Keratinocyte (primary cell): ENCODE measurements around the gene UTS2B. TPM values are rescaled to one million over a fixed set of nuclear protein-coding genes. Genes with fewer than 3 reads are reported as not detected.

Experiments
- DNase-seq: peaks from one replicate; pipeline ENCODE4 v3.0.0-alpha.2; 2011; ENCODE audit warnings: low read depth, missing footprints, low spot score
- FAIRE-seq: peaks from 2 replicates; lab custom pipeline; 2011; peaks lifted over from hg19 to GRCh38; lab: Jason Lieb, UNC
- H2AFZ ChIP-seq: 2 replicates; pipeline ENCODE4 v1.6.0; 2012; ENCODE audit warnings: low read length, control low read depth, inconsistent platforms; ENCODE audit not compliant: control insufficient read depth
- H3K27ac ChIP-seq: 2 replicates; pipeline ENCODE4 v1.5.1; 2011; ENCODE audit warnings: low read length; ENCODE audit not compliant: control insufficient read depth, insufficient read depth
- H3K27me3 ChIP-seq: 3 replicates; pipeline ENCODE4 v1.6.0; 2011; ENCODE audit warnings: low read length; ENCODE audit not compliant: control insufficient read depth, insufficient read depth; ENCODE audit errors: extremely low read depth
- H3K36me3 ChIP-seq, 2 experiments: 2 replicates in 1 of 2; 3 replicates in 1 of 2; pipeline ENCODE4 v1.5.1; 2011; ENCODE audit warnings: low read length in 2 of 2, mild to moderate bottlenecking in 1 of 2; ENCODE audit not compliant: control insufficient read depth in 2 of 2, insufficient read depth in 2 of 2; ENCODE audit errors: extremely low read depth in 1 of 2
- H3K4me1 ChIP-seq: 3 replicates; pipeline ENCODE4 v1.5.1; 2011; ENCODE audit warnings: low read length; ENCODE audit not compliant: control insufficient read depth, insufficient read depth; ENCODE audit errors: extremely low read depth
- H3K4me2 ChIP-seq: 3 replicates; pipeline ENCODE4 v1.6.0; 2011; ENCODE audit warnings: low read depth, low read length; ENCODE audit not compliant: control insufficient read depth, insufficient read depth; ENCODE audit errors: extremely low read depth
- H3K4me3 ChIP-seq, 3 experiments: fragments of 200-600 bp in 1 of 3; sonication (generic) in 1 of 3; 2 replicates in 2 of 3; 3 replicates in 1 of 3; pipeline ENCODE4 v1.5.1; 2011 to 2016; ENCODE audit warnings: low read length in 3 of 3, mild to moderate bottlenecking in 3 of 3, control low read depth in 2 of 3, inconsistent platforms in 1 of 3, low read depth in 1 of 3, mixed read lengths in 1 of 3, mixed run types in 1 of 3, moderate library complexity in 1 of 3; ENCODE audit not compliant: control insufficient read depth in 2 of 3, insufficient read depth in 2 of 3; ENCODE audit errors: extremely low read depth in 1 of 3
- H3K79me2 ChIP-seq: 2 replicates; pipeline ENCODE4 v1.6.0; 2012; ENCODE audit warnings: low read length; ENCODE audit not compliant: control insufficient read depth, insufficient read depth
- H3K9ac ChIP-seq: 3 replicates; pipeline ENCODE4 v1.6.0; 2011; ENCODE audit warnings: low read length; ENCODE audit not compliant: control insufficient read depth, insufficient read depth; ENCODE audit errors: extremely low read depth
- H3K9me1 ChIP-seq: 3 replicates; pipeline ENCODE4 v1.6.0; 2011; ENCODE audit warnings: low read length; ENCODE audit not compliant: control insufficient read depth, insufficient read depth; ENCODE audit errors: extremely low read depth
- H3K9me3 ChIP-seq: 2 replicates; pipeline ENCODE4 v1.5.1; 2012; ENCODE audit warnings: low read depth, low read length; ENCODE audit not compliant: control insufficient read depth
- H4K20me1 ChIP-seq: 3 replicates; pipeline ENCODE4 v1.6.0; 2011; ENCODE audit warnings: low read length; ENCODE audit not compliant: control insufficient read depth, insufficient read depth; ENCODE audit errors: extremely low read depth
- CTCF ChIP-seq, 3 experiments: IDR thresholded peaks in 1 of 3; conservative IDR thresholded peaks in 1 of 3; optimal IDR thresholded peaks in 1 of 3; 2 replicates in 2 of 3; 3 replicates in 1 of 3; pipeline versions ENCODE3 to v1.5.1; 2011; ENCODE audit warnings: low read length in 3 of 3, mild to moderate bottlenecking in 3 of 3, moderate library complexity in 2 of 3, control low read depth in 1 of 3, inconsistent platforms in 1 of 3; ENCODE audit not compliant: insufficient read depth in 2 of 3; ENCODE audit errors: extremely low read depth in 1 of 3
- EZH2 ChIP-seq: IDR thresholded peaks from one replicate; pipeline ENCODE4 v1.6.1; 2012; ENCODE audit warnings: inconsistent platforms, mild to moderate bottlenecking, low read length, moderate library complexity
- dilution Hi-C: fragments of 300-500 bp; cut with MboI; formaldehyde crosslinking; loops from one replicate; pipeline ENCODE4 v1.7.0; 2020; ENCODE audit warnings: low sequenced_read_pairs; ENCODE audit not compliant: extremely low pct_ligation_motif_present
- polyA plus RNA-seq, 5 experiments: library from polyadenylated mRNA; depleted of rRNA in 3 of 5; stranded (reverse) in 3 of 5; stranded (forward) in 1 of 5; unstranded in 1 of 5; fragments of >200 nt; gene quantifications; 1 replicate in 1 of 5; 2 replicates in 3 of 5; 3 replicates in 1 of 5; pipeline versions ENCODE4 v1.2.1 to v1.2.3, GENCODE V29; 2011 to 2012; ENCODE audit warnings: missing spikeins in 2 of 5, low read depth in 1 of 5, low replicate concordance in 1 of 5

UTS2B gene
- polyA plus RNA-seq, 1 donor (not counting 4 experiments of a cell fraction or from before 2014, with no cell fraction given): not detected

GRCh38 chr3:191328383-191328961 lies 1.9 kb downstream of the UTS2B start:
- FAIRE-seq (peak; percentile 13), DNase-seq (no peak)
- Histone ChIP-seq H3K9me3 (no peaks in the 10 kb centered on the region), H2AFZ (peak overlapping the region; percentile 81), H3K4me2 (peak overlapping the region; percentile 91), H3K4me1 (peaks cover 16% of the 10 kb centered on the region), H3K27ac (peak overlapping the region; percentile 90), H3K36me3 (no peaks in the 10 kb centered on the region), H4K20me1 (no peaks in the 10 kb centered on the region), H3K27me3 (no peaks in the 10 kb centered on the region), H3K9me1 (no peaks in the 10 kb centered on the region), H3K9ac (peak overlapping the region; percentile 91), H3K79me2 (peaks cover 40% of the 10 kb centered on the region), H3K4me3 (peak overlapping the region; percentile 88 to 95 (median 89))
- no peak for TF ChIP-seq EZH2
- TF ChIP-seq CTCF (optimal IDR thresholded peaks at IDR 0.05 in 1 of 3, IDR thresholded peaks at IDR 0.05 in 1 of 3, conservative IDR thresholded peaks at IDR 0.05 in 1 of 3; ENCODE audit: extremely low read depth in 1 of 3, insufficient read depth in 2 of 3, low read length in 3 of 3): no peak
- dilution Hi-C loops: no loop called here

- FAIRE-seq: no peak
- H3K9me1 ChIP-seq: no peaks in the 10 kb centered on the region
- TF ChIP-seq EZH2: no peak
- TF ChIP-seq CTCF (optimal IDR thresholded peaks at IDR 0.05 in 1 of 3, IDR thresholded peaks at IDR 0.05 in 1 of 3, conservative IDR thresholded peaks at IDR 0.05 in 1 of 3; ENCODE audit: extremely low read depth in 1 of 3, insufficient read depth in 2 of 3, low read length in 3 of 3): no peak
Observed at GRCh38 chr3:191327526-191327925, 2.8 kb downstream of the UTS2B start.

More at GRCh38 chr3:191327526-191327925, 2.8 kb downstream of the UTS2B start:
- Histone ChIP-seq H3K27me3 (no peaks in the 10 kb centered on the region), H3K9ac (no peak overlapping the region), H3K4me1 (peaks cover 16% of the 10 kb centered on the region), H3K36me3 (no peaks in the 10 kb centered on the region), H3K79me2 (peaks cover 31% of the 10 kb centered on the region), H3K27ac (no peak overlapping the region), H4K20me1 (no peaks in the 10 kb centered on the region), H3K9me3 (no peaks in the 10 kb centered on the region), H3K4me3 (no peak overlapping the region), H3K4me2 (no peak overlapping the region), H2AFZ (no peak overlapping the region)
- DNase-seq: no peak
- dilution Hi-C loops: no loop called here
